Activated CD4-positive, alpha-beta memory T cell treated with anti-CD3 and anti-CD28 coated beads for 36 hours (primary cell): Measurements from ENCODE around the gene PAPLN. TPM values are rescaled to one million over a fixed set of nuclear protein-coding genes. Genes with fewer than 3 reads are reported as not detected.

ENCODE experiments used
- CTCF ChIA-PET: fragments of 350-600 bp; sonication (Branson Sonifier 250); formaldehyde crosslinking; loops from one replicate; lab custom pipeline; 2021; ENCODE audit warnings: antibody characterized with exemption, inconsistent platforms; lab: Charles Lee
- POLR2A ChIA-PET: fragments of 350-600 bp; sonication (Branson Sonifier 250); formaldehyde crosslinking; loops from one replicate; lab custom pipeline; 2021; ENCODE audit warnings: antibody characterized with exemption; lab: Charles Lee
- DNase-seq: peaks from one replicate; pipeline ENCODE4 v3.0.0-alpha.2; 2020
- H3K27ac Mint-ChIP-seq: one replicate; pipeline ENCODE4 v1.8.0; 2021; ENCODE audit warnings: mixed read lengths
- H3K27me3 Mint-ChIP-seq: one replicate; pipeline ENCODE4 v1.8.0; 2021; ENCODE audit warnings: mixed read lengths
- H3K36me3 Mint-ChIP-seq: one replicate; pipeline ENCODE4 v1.8.0; 2021; ENCODE audit warnings: mixed read lengths
- H3K4me1 Mint-ChIP-seq: one replicate; pipeline ENCODE4 v1.8.0; 2021; ENCODE audit warnings: low read depth, mixed read lengths
- H3K4me3 Mint-ChIP-seq: one replicate; pipeline ENCODE4 v1.8.0; 2021; ENCODE audit warnings: mild to moderate bottlenecking, mixed read lengths
- H3K9me3 Mint-ChIP-seq: one replicate; pipeline ENCODE4 v1.8.0; 2021; ENCODE audit warnings: mixed read lengths
- intact Hi-C: fragments of 100-400 bp; cut with micrococcal nuclease; formaldehyde crosslinking; loops from one replicate; pipeline ENCODE4 v1.15.1; 2023
- total RNA-seq, 2 experiments: library from RNA; stranded (reverse); gene quantifications; one replicate each; pipeline ENCODE4 v1.2.3, GENCODE V29; 2021

Gene PAPLN
- total RNA-seq, 2 experiments from 2014 or later: 0.62 to 0.65 TPM

DNA sequence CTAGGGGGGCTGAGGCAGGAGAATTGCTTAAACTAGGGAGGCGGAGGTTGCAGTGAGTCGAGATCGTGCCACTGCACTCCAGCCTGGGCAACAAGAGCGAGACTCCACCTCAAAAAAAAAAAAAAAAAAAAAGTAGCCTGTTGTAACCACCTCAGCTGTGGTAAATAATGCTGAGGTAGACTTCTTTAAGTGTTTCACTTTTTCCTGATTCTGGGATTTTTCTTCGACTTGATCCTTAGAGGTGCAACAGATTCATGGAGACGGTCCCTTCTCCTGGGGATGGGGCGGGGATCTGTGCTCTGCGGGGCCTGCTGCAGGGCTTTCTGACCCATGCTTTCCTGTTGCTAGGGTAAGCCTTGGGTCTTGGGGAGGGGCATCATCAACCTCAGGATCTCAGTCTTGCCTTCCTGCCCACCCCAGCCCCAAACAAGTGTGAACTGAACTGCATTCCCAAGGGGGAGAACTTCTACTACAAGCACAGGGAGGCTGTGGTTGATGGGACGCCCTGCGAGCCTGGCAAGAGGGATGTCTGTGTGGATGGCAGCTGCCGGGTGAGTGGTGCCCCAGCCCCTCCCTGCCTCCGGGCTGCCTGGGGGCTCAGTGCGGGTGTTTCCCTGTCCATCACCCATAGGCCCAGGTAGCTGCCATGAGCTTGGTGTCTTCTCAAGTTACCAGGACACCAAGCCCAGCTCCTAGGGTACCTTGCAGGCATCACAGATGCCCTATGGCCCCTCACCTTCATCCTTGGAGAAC, 12.4 kb downstream of the PAPLN start:
- H3K4me3 Mint-ChIP-seq: no peak overlapping the region
- no peaks in the 10 kb centered on the region for H3K9me3 Mint-ChIP-seq
- H3K27ac Mint-ChIP-seq: no peak overlapping the region
- H3K27me3 Mint-ChIP-seq: peaks cover 19% of the 10 kb centered on the region
- intact Hi-C loops: loop anchor here (5.0 kb wide), 1 partner anchor 43 kb away; no protein-coding TSS in a partner anchor
- no peaks in the 10 kb centered on the region for H3K36me3 Mint-ChIP-seq
- ChIA-PET POLR2A (no interaction called here), CTCF (no interaction called here)
- DNase-seq: no peak
- H3K4me1 Mint-ChIP-seq: peaks cover 16% of the 10 kb centered on the region

DNA sequence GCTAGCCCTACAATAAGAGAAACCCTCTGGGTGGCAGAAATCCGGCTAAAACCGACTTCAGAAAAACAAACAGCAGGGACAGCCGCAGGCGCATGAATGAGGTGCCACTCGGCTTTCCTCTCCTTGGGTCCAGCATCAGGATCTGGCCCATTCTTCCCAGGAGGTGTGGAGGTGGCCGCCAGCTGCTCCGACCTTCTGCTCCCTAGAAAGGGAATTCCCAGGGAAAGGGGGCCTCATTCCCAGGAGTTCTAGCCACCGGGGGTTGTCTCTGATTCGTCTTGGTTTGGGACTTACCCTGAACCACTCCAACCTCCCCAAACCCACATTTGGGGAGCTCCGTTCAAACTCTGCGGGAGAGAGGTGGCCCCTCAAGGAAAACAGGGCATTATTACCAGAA, 13.0 kb downstream of the PAPLN start:
- Mint-ChIP-seq H3K27me3 (peaks cover 14% of the 10 kb centered on the region), H3K4me1 (peaks cover 16% of the 10 kb centered on the region), H3K27ac (no peak overlapping the region), H3K9me3 (no peaks in the 10 kb centered on the region), H3K4me3 (no peak overlapping the region), H3K36me3 (no peaks in the 10 kb centered on the region)
- CTCF ChIA-PET: no interaction called here
- DNase-seq: no peak
- intact Hi-C loops: no loop called here
- POLR2A ChIA-PET: interaction anchor here (1.0 kb wide), 1 partner anchor 21 kb away, joined by 3 read pairs; no protein-coding TSS in a partner anchor

DNA sequence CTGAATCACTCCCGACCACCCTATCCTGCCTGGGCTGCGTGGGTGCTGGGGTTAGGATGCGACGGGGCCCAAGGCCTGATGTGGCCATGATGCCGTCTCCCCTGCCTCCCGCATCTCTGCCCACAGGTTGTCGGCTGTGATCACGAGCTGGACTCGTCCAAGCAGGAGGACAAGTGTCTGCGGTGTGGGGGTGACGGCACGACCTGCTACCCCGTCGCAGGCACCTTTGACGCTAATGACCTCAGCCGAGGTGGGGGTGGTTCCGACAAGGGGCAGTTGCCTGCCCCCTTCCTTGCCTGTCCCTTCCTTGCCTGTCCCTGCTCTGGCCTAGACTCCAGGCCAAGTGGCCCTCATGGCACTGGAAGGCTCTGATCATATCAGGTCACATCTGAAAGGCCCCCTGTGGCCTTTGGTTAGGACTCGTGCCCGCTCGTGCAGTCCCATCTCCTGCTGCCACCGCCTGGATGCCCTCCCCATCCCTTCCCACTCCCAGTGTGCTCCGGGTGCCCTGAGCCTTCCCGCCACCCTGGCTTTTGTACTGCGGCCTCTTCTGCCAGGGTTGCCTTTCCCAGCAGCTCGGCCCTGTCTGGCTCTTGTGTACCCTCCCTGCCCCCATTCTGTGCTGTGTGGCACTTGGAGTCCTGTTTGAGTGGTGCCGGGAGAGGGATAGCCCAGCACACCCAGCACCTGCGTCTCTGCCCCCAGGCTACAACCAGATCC, 13.6 kb downstream of the PAPLN start:
- DNase-seq: no peak
- H3K27me3 Mint-ChIP-seq: peaks cover 14% of the 10 kb centered on the region
- intact Hi-C loops: no loop called here
- H3K9me3 Mint-ChIP-seq: no peaks in the 10 kb centered on the region
- no peaks in the 10 kb centered on the region for H3K36me3 Mint-ChIP-seq
- ChIA-PET CTCF (no interaction called here), POLR2A (interaction anchor here (1.0 kb wide), 1 partner anchor 22 kb away, joined by 3 read pairs; no protein-coding TSS in a partner anchor)
- no peak overlapping the region for H3K27ac Mint-ChIP-seq
- H3K4me3 Mint-ChIP-seq: no peak overlapping the region
- H3K4me1 Mint-ChIP-seq: peaks cover 16% of the 10 kb centered on the region

DNA sequence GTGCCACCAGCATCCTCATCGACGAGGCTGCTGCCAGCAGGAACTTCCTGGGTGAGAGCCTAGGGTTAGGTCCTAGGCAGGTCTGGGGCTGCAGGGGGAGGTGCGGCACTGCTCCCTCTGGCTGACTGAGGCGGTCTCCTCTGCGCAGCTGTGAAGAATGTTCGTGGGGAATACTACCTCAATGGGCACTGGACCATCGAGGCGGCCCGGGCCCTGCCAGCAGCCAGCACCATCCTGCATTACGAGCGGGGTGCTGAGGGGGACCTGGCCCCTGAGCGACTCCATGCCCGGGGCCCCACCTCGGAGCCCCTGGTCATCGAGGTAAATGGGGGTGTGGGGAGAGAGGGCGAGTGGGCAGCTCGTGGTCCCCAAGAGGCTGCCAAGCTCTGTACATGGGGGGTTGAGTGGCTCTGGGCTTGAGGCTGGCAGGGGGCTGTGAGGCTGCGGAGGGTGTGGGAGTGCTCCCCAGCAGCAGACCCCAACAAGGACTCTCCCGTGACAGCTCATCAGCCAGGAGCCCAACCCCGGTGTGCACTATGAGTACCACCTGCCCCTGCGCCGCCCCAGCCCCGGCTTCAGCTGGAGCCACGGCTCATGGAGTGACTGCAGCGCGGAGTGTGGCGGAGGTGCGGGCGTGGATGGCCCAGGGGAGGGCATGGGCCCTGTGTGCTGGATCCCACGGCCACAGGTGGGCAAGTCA, 14.4 kb downstream of the PAPLN start:
- CTCF ChIA-PET: no interaction called here
- Mint-ChIP-seq H3K36me3 (no peaks in the 10 kb centered on the region), H3K4me3 (no peak overlapping the region), H3K27ac (no peak overlapping the region), H3K27me3 (peaks cover 11% of the 10 kb centered on the region), H3K9me3 (no peaks in the 10 kb centered on the region), H3K4me1 (peaks cover 13% of the 10 kb centered on the region)
- intact Hi-C loops: no loop called here
- POLR2A ChIA-PET: no interaction called here
- no peak for DNase-seq

DNA sequence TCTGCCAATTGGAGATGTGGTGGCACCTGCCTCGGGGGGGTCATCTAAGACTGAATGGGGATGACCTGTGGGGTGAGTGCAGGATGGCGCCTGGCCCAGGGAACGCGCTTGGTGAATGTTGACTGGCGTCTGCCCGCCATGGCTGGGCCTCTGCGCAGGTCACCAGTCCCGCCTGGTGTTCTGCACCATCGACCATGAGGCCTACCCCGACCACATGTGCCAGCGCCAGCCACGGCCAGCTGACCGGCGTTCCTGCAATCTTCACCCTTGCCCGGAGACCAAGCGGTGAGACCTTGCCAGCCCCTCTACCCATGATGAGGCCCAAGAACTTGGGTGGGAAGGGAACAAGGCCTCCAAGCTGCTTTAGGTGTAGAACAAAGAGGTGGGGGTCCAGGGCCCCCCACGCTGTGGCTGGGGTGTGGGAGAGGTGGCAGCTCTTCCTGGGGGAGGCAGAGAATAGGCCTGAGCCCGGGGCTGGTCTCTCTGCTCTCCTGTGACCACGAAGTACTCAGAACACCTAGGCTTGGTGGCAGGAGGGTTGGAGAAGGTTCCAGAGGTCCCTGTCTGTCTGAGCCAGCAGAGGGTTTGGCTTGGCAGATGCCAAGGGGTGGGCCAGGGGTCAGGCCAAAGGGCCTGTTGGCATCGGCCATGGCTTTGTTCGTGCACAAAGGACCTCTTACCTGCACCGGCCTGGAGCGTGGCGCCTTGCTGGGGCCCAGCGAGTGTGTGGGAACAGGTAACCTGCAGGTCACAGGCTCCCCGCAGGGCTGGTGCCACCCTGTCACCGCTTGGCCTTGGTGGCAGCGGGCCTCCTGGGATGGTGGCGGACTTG, 15.4 kb downstream of the PAPLN start:
- H3K27ac Mint-ChIP-seq: no peak overlapping the region
- POLR2A ChIA-PET: no interaction called here
- H3K4me3 Mint-ChIP-seq: no peak overlapping the region
- no peaks in the 10 kb centered on the region for H3K9me3 Mint-ChIP-seq
- intact Hi-C loops: no loop called here
- CTCF ChIA-PET: no interaction called here
- DNase-seq: no peak
- peaks cover 5% of the 10 kb centered on the region for H3K4me1 Mint-ChIP-seq
- no peaks in the 10 kb centered on the region for H3K36me3 Mint-ChIP-seq
- H3K27me3 Mint-ChIP-seq: peaks cover 3% of the 10 kb centered on the region

DNA sequence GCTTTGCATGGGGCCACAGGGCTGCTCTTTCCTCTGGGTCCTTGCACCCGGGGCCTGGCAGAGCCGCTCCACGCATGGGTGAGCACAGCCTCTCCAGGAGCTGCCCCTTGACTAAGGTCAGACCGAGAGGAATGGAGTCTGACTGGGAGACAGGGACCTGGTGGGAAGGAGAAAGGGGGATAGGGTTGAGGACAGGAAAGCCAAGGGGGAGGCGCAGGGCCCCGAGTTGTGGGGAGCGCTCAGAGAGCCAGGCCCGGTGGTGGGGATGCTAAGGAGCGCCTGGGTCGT, 16.0 kb downstream of the PAPLN start:
- ChIA-PET POLR2A (no interaction called here), CTCF (no interaction called here)
- H3K27ac Mint-ChIP-seq: no peak overlapping the region
- H3K4me3 Mint-ChIP-seq: no peak overlapping the region
- no peak for DNase-seq
- H3K36me3 Mint-ChIP-seq: no peaks in the 10 kb centered on the region
- no peaks in the 10 kb centered on the region for H3K9me3 Mint-ChIP-seq
- peaks cover 6% of the 10 kb centered on the region for H3K4me1 Mint-ChIP-seq
- intact Hi-C loops: no loop called here
- peaks cover 3% of the 10 kb centered on the region for H3K27me3 Mint-ChIP-seq

DNA sequence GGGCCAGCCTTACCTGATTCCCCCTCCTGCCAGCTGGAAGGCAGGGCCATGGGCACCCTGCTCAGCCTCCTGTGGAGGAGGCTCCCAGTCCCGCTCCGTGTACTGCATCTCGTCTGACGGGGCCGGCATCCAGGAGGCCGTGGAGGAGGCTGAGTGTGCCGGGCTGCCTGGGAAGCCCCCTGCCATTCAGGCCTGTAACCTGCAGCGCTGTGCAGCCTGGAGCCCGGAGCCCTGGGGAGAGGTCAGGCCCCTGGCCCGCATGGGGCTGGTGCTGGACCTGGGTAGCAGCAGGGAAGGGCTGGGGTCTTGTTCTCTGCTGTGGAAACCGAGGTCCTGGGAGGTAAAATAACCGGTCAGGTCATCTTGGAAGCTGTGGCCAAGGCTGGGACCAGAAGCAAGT, 16.4 kb downstream of the PAPLN start:
- H3K4me1 Mint-ChIP-seq: peaks cover 6% of the 10 kb centered on the region
- H3K9me3 Mint-ChIP-seq: no peaks in the 10 kb centered on the region
- DNase-seq: no peak
- no peak overlapping the region for H3K27ac Mint-ChIP-seq
- intact Hi-C loops: no loop called here
- H3K27me3 Mint-ChIP-seq: peaks cover 3% of the 10 kb centered on the region
- H3K36me3 Mint-ChIP-seq: no peaks in the 10 kb centered on the region
- ChIA-PET CTCF (no interaction called here), POLR2A (no interaction called here)
- H3K4me3 Mint-ChIP-seq: no peak overlapping the region

DNA sequence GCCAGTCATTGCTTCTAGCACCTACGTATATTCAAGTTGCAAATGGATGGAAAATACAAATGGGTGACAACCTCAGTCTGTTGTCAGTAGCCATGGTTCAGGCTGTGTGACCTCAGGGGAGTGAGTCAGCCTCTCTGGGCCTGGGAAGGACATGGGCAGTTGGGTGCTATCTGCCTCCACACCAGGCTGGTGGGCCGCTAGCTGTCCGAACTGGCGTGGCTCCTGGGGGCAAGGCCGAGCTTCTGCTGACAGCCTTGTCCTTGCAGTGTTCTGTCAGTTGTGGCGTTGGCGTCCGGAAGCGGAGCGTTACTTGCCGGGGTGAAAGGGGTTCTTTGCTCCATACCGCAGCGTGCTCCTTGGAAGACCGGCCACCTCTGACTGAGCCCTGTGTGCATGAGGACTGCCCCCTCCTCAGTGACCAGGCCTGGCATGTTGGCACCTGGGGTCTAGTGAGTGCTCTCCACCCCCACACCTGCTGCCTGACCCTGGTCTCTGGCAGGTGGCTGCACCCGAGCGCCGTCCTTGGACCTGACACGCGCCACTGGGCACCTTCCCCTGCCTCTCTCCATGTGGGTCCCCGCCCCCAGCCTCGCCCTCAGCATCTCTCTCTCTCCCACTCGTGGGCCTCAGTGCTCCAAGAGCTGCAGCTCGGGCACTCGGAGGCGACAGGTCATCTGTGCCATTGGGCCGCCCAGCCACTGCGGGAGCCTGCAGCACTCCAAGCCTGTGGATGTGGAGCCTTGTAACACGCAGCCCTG, 17.1 kb downstream of the PAPLN start:
- Mint-ChIP-seq H3K9me3 (no peaks in the 10 kb centered on the region), H3K27ac (no peak overlapping the region), H3K4me1 (peaks cover 5% of the 10 kb centered on the region), H3K36me3 (no peaks in the 10 kb centered on the region), H3K4me3 (no peak overlapping the region), H3K27me3 (peaks cover 3% of the 10 kb centered on the region)
- POLR2A ChIA-PET: no interaction called here
- CTCF ChIA-PET: no interaction called here
- DNase-seq: no peak
- intact Hi-C loops: no loop called here

DNA sequence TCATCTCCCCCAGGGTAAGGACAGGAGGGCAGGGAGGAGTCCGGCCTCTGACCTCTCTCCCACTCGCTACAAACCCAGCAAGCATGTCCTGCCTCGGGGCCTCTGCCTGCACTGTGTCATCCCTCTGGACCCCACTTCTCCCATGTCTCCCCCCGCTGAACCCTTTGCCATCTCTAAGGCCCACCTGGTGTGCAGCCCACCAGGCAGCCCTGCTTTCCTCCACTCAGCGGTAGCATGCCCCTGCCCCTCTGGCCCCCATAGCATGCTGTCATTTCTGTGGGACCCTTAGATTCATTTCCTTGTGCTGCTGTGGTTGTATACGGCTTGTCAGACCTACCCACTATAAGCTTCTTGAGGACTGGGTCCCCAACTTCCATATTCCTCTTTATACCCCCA, 17.7 kb downstream of the PAPLN start:
- H3K4me1 Mint-ChIP-seq: peaks cover 5% of the 10 kb centered on the region
- ChIA-PET POLR2A (no interaction called here), CTCF (no interaction called here)
- no peak overlapping the region for H3K27ac Mint-ChIP-seq
- no peaks in the 10 kb centered on the region for H3K9me3 Mint-ChIP-seq
- DNase-seq: no peak
- intact Hi-C loops: no loop called here
- no peaks in the 10 kb centered on the region for H3K36me3 Mint-ChIP-seq
- H3K4me3 Mint-ChIP-seq: no peak overlapping the region
- H3K27me3 Mint-ChIP-seq: no peaks in the 10 kb centered on the region

DNA sequence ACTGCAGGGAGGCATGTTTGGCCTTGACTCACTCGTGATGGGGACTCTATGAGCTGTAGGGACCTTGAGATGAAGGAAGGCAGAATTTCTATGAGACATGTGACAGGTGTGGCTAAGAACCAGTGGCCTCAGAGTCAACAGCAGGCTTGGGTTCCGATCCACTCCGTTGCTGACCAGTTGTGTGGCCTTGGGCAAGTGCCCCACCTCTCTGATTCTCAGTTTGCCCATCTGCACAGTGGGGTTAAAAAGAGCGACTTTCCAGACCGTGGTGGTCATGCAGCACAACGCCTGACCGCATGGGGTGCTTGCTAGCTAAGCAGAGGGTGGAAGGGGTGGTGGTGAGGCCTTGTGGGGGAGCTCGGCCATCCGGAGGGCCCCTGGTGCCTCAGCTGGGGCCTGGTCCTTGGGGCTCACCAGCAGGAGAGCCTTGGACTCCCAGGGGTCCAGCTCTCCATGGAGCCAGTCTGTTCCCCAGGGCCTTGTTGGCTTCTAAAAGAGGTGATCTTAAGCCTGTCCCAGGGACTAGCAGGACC, 18.5 kb downstream of the PAPLN start:
- Mint-ChIP-seq H3K9me3 (no peaks in the 10 kb centered on the region), H3K4me3 (no peak overlapping the region), H3K27me3 (no peaks in the 10 kb centered on the region), H3K36me3 (no peaks in the 10 kb centered on the region), H3K4me1 (peaks cover 5% of the 10 kb centered on the region), H3K27ac (no peak overlapping the region)
- POLR2A ChIA-PET: no interaction called here
- no peak for DNase-seq
- CTCF ChIA-PET: no interaction called here
- intact Hi-C loops: no loop called here

DNA sequence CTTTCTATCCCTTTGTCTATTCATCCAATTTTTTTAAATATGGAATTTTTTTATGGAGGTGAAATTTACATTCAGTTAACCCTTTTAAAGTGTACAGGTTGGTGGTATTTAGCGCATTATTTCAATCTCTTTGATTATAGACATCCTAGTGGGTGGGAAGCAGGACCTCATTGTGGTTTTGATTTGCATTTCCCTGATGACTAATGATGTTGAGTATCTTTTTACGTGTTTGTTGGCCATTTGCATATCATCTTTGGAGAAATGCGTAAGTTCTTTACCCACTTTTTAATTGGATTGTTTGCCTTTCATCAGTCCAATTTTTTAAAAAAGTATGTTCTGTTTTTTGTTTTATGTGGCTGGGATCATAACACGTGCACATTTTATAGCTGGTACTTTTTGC, 20.8 kb downstream of the PAPLN start:
- DNase-seq: no peak
- intact Hi-C loops: no loop called here
- Mint-ChIP-seq H3K36me3 (no peaks in the 10 kb centered on the region), H3K27me3 (no peaks in the 10 kb centered on the region), H3K4me1 (peaks cover 5% of the 10 kb centered on the region), H3K27ac (no peak overlapping the region), H3K4me3 (no peak overlapping the region), H3K9me3 (no peaks in the 10 kb centered on the region)
- POLR2A ChIA-PET: no interaction called here
- CTCF ChIA-PET: interaction anchor here (1.0 kb wide), 1 partner anchor 85 kb away, joined by 3 read pairs; no protein-coding TSS in a partner anchor
